ENCODE measurements around the gene OAF.
A peak's percentile ranks its signal among the peaks of the same experiment; 100 is the strongest.

OAF gene

GRCh38 chr11:120183701-120184141 lies 27.1 kb upstream of the OAF start:
- DNase-seq (ENCODE audit: low spot score): no peak

- no peak for DNase-seq (ENCODE audit: low spot score)
These were observed 26.4 kb upstream of the OAF start for GRCh38 chr11:120184371-120184945.

- peak; percentile 70 for DNase-seq (ENCODE audit: low spot score)
These were observed 25.7 kb upstream of the OAF start for GRCh38 chr11:120184946-120185705.

- DNase-seq (ENCODE audit: low spot score): no peak
These were observed 25.0 kb upstream of the OAF start for GRCh38 chr11:120185706-120186455.

GRCh38 chr11:120186456-120186773 lies 24.4 kb upstream of the OAF start:
- DNase-seq (ENCODE audit: low spot score): no peak

- DNase-seq (ENCODE audit: low spot score): peak; percentile 88
These were observed 23.8 kb upstream of the OAF start for GRCh38 chr11:120186774-120187591.

- DNase-seq (ENCODE audit: low spot score): no peak
These were observed 22.5 kb upstream of the OAF start for GRCh38 chr11:120188371-120188770.

GRCh38 chr11:120188811-120189455 lies 21.9 kb upstream of the OAF start:
- DNase-seq (ENCODE audit: low spot score): no peak

GRCh38 chr11:120191058-120191457 lies 19.8 kb upstream of the OAF start:
- DNase-seq (ENCODE audit: low spot score): no peak

- no peak for DNase-seq (ENCODE audit: low spot score)
These were observed 17.8 kb upstream of the OAF start for GRCh38 chr11:120192831-120193625.

- DNase-seq (ENCODE audit: low spot score): no peak
These were observed 16.7 kb upstream of the OAF start for GRCh38 chr11:120194166-120194565.

GRCh38 chr11:120195601-120196320 lies 15.1 kb upstream of the OAF start:
- no peak for DNase-seq (ENCODE audit: low spot score)

GRCh38 chr11:120196826-120197225 lies 14.0 kb upstream of the OAF start:
- DNase-seq (ENCODE audit: low spot score): no peak

GRCh38 chr11:120197251-120197891 lies 13.5 kb upstream of the OAF start:
- DNase-seq (ENCODE audit: low spot score): no peak

GRCh38 chr11:120197977-120198376 lies 12.9 kb upstream of the OAF start:
- DNase-seq (ENCODE audit: low spot score): no peak

GRCh38 chr11:120198403-120198786 lies 12.4 kb upstream of the OAF start:
- no peak for DNase-seq (ENCODE audit: low spot score)

GRCh38 chr11:120198787-120199469 lies 11.9 kb upstream of the OAF start:
- no peak for DNase-seq (ENCODE audit: low spot score)

GRCh38 chr11:120199613-120200012 lies 11.2 kb upstream of the OAF start:
- no peak for DNase-seq (ENCODE audit: low spot score)

- DNase-seq (ENCODE audit: low spot score): no peak
These were observed 10.2 kb upstream of the OAF start for GRCh38 chr11:120200677-120201076.
